IPS-NIHi7 (cell line): ENCODE data around the gene GTSF1L.
"Not testable (repeated sequence)": the region's sequence is repeated elsewhere in the genome, so short reads cannot be mapped to it uniquely, and the experiment has no call there.

ENCODE experiments used
- DNase-seq: peaks from one replicate; pipeline ENCODE4 v3.0.0; 2012; ENCODE audit warnings: mixed read lengths; ENCODE audit errors: extremely low spot score

Gene GTSF1L

DNA sequence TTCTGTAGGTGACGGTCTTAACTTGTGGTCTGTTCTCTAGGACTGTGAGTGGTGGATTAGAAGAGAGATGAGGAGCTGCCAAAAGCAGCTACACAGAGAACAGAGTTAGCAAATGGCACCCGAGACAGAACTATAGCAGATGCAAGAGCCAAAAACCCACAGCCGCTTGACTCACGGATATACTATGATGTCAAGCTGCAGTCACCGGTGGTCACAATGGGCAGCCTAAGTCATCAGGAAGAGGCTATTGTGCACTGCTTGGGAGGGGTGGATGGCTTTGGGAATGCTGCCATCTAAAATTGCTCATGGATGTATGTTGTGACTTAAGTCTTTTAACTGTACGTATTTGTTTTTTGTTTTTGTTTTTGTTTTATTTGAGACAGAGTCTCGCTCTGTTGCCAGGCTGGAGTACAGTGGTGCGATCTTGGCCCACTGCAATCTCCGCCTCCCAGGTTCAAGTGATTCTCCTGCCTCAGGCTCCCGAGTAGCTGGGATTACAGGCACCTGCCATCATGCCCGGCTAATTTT is at the start of gene GTSF1L:
Gene GTSF1L (minus strand): TSS at position 192 of the 528 bp plus-strand sequence. CDS start 308 bp downstream, outside the sequence.
- no peak for DNase-seq

DNA sequence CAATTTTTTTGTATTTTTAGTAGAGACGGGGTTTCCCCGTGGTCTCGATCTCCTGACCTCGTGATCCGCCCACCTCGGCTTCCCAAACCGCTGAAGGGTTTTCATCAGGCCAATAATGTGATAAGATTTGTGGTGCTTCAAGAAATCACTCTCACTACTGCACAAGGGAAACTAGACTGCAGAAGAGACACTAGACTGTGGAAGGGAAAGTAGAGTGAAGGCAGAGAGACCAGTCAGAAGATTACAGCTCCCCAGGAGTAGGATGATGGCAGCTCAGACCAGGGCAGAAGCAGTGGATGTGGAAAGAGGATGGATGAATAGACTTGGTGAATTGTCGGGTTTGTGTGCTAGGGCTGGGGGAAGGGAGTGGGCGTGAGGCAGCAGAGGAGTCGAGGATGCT is 48.0 kb upstream of the GTSF1L start:
- DNase-seq = no peak

DNA sequence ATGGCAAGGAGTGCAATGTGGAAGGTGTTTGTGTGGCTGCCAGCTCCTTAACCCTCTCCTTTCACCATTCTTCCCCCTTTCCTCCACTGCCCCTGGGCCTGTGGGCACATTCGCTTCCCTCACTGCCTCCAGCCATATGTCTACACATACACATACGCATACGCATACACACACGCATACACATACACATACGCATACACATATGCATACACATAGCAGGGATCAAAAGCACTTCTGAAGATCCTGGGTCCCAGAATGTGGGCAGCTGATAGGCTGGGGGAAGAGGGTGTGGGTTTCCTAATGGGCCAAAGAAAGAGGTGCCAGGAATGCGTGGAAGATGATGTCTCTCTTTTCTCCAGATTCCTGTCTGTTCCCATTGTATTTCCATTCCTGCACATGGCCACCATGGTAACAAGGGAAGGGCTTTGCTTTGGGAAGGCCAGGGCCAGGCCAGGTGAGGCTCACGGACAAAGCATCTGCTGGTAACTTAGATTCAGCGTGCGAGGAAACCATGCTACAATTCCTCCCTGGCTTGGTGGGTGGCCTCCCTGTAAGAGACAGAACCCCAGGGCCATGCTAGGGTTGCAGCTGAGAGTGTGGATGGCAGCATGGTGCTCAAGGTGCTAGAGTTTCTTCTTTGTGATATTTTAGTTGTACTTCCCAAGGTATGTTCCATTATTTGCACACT is 44.8 kb upstream of the GTSF1L start:
- DNase-seq = no peak

DNA sequence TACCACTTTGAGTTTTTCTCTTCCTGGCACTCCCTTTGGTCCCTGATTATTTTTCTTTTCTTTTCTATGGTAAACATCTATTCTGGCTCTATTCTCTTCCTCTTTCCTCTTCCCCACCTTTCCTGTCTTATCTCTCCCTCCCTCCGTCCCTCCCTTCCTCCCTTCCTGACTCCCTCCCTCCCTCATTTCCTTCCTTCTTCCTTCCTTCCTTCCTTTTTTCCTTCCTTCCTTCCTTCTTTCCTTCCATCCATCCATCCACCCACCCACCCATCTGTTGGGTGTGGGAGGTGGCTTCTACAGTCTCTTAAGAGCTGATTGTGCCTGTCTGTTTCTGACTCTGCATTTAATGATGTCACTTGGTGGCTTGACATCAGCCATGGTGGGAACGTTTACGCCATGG is 43.5 kb upstream of the GTSF1L start:
- no peak for DNase-seq

- no peak for DNase-seq
Observed at GRCh38 chr20:43767686-43768474, 41.1 kb upstream of the GTSF1L start.

- no peak for DNase-seq
Observed at GRCh38 chr20:43766917-43767316, 40.1 kb upstream of the GTSF1L start.

GRCh38 chr20:43766385-43766784 is 39.6 kb upstream of the GTSF1L start:
- no peak for DNase-seq

DNA sequence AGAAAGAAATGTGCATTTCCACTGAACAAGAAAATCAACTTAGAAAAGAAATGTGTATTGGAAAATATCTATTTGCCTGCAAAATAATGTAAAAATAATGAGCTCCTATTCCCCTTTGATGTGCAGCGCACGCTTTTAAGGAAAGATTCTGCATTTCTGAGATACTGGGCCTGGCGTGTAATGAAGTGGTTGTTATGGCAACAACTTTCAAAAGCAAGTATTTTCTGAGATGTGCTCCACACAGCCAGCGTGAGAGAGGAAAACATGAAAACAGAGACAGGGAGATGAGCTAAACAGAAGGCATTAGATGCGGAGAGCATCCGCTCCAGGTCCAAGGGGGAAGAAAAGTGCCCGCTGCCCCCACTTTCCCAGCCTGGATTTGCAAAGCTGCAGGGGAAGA is 39.1 kb upstream of the GTSF1L start:
- DNase-seq = no peak

GRCh38 chr20:43762911-43763310 is 36.1 kb upstream of the GTSF1L start:
- no peak for DNase-seq

DNA sequence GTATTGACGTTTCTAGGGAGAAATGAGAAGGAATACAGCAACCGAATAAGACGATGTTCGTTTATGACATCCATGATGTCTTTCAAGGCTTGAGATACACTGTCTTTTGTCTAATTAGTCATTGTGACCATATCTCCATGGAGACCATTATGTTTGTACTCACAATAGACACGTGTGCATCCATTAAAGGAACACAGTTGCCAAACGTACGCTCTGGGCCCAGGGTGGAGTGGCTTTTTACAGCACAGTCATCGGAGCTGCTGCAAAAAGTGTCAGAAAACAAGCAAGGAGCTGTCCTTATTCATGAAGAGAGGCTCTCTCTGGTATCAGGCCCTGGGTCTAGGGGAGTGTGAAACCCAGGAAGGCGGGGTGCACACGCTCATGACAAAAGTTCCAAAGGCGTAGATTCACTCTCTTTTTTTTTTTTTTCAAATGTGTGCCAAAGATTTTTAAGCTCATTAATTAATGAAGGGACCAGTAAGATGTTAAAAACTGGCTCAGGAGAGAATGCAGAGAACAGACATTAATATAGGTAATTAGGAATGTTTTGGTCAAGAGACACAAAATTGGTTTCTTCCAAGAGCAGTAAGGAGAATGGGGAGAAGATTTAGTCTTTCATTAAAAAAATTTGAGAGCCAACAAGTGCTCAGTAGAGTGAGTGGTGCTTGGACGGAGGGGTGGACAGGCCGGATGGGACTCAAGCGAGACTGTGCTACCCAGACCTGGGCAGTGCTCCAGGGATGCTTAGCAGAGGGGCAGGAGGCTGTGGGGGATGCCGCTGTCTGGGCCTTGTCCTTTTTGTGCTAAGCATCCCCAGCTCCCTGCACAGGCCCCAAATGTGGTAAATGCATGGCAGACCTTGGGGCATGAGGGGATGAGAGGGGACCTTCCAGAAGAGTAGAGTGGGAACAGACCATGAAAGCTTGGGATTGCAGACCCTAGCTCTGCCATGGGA is 34.9 kb upstream of the GTSF1L start:
- DNase-seq = no peak

GRCh38 chr20:43757888-43758287 is 31.1 kb upstream of the GTSF1L start:
- not testable (repeated sequence) for DNase-seq

DNA sequence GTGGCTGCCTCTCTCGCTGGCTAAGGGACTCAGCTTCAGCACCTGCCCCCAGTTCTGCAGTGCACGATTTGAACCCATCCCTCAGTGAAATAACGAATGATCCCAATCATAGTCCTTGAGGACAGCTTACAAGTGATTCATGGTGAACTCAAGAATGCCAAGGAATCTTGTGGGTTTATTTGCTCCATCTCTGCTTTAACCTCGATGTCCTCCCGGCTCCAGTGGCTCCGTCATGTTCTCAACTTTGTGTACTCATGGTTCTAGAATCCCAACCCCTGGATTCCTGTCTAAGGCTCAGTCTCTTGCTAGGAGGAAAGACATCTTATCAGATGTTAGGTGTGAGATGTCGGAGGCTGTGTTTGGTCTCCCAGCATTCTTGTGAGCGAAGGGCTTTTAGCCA is 29.0 kb upstream of the GTSF1L start:
- DNase-seq = no peak

DNA sequence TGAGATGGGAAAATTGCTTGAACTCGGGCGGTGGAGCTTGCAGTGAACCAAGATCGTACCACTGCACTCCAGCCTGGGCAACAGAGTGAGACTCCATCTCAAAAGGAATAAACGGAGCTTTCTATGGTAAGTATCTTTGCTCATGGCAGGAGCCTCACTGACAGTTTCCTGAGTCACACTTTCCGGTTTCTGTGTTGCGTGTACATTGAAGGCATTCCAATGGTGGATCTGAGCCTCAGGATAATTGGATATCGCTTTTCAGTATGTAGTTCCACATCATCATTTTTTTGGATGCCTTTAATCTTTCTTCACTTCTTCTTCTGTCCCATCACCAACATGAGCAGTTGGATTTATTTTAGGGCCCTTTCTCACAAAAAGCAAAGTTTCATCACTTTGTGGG is 28.6 kb upstream of the GTSF1L start:
- DNase-seq = no peak

DNA sequence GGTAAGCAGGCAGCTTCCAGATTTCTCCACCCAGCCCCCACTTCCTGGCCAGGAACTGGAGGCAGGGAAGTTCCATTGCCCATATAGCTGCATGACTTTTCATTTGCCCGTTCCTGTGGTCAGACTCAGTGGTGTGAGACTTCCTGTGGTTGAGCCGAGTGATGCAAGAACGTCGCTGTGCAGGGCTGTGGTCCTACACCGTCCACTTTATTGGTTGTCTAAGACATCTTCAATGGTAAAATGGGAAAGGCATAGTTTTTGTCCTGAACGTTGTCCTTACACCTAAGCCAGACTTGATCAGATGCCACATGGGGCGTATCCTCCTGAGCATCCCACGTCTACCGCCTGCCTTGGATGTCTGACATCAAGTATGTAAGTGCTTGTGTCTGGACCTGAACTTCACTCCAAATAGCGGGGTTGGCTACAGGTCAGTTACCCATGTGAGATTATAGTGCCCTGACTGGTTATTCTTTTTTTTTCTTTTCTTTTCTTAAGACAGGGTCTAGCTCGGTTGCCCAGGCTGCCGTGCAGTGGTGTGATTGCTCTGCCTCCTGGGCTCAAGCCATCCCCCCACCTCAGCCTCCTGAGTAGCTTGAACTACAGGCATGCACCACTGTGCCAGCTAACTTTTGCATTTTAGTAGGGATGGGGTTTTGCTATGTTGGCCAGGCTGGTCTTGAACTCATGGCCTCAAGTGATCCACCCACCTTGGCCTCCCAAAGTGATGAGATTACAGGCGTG is 25.9 kb upstream of the GTSF1L start:
- DNase-seq = no peak

- no peak for DNase-seq
Observed at GRCh38 chr20:43752051-43752360, 25.2 kb upstream of the GTSF1L start.

GRCh38 chr20:43751167-43752050 is 24.6 kb upstream of the GTSF1L start:
- no peak for DNase-seq

DNA sequence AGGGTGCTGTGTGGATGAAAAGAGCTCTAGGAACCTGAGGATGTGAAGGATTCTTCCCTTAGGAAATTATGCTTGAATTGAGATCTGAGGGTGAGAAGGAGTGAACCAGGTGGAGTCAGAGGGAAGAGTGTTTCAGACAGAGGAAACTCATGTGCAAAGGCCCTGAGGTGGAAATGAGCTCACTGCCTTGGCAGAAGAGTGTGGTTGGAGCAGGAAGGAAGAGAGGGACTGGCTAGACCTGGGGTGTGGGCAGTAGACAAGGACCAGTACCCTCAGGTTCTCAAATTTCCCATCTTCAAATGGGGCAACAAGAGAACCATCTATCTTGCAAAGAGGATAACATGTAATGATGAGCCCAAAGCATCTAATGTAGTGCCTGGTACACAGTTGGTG is 24.0 kb upstream of the GTSF1L start:
- DNase-seq = no peak

GRCh38 chr20:43749734-43750294 is 23.0 kb upstream of the GTSF1L start:
- peak; percentile 95 for DNase-seq

GRCh38 chr20:43748274-43748673 is 21.5 kb upstream of the GTSF1L start:
- DNase-seq = no peak
